Glutamatergic neuron (in vitro differentiated cells): Measurements from ENCODE around the gene KDM1A. TPM values are rescaled to one million over a fixed set of nuclear protein-coding genes. Genes with fewer than 3 reads are reported as not detected.
A peak's percentile ranks its signal among the peaks of the same experiment; 100 is the strongest.

ENCODE experiments used
- DNase-seq: peaks from one replicate; pipeline ENCODE4 v3.0.0; 2022
- H3K27ac Mint-ChIP-seq: one replicate; pipeline ENCODE4 v1.8.0; 2020; ENCODE audit warnings: mild to moderate bottlenecking, mixed read lengths, inconsistent platforms; ENCODE audit not compliant: unreplicated experiment
- H3K27me3 Mint-ChIP-seq: one replicate; pipeline ENCODE4 v1.8.0; 2020; ENCODE audit warnings: mild to moderate bottlenecking, moderate library complexity, mixed read lengths, inconsistent platforms; ENCODE audit not compliant: unreplicated experiment
- H3K36me3 Mint-ChIP-seq: one replicate; pipeline ENCODE4 v1.8.0; 2020; ENCODE audit warnings: mild to moderate bottlenecking, mixed read lengths, inconsistent platforms; ENCODE audit not compliant: unreplicated experiment
- H3K4me1 Mint-ChIP-seq: one replicate; pipeline ENCODE4 v1.8.0; 2020; ENCODE audit warnings: mild to moderate bottlenecking, low read depth, mixed read lengths, inconsistent platforms; ENCODE audit not compliant: unreplicated experiment
- H3K4me3 Mint-ChIP-seq: one replicate; pipeline ENCODE4 v1.8.0; 2020; ENCODE audit warnings: mild to moderate bottlenecking, mixed read lengths, inconsistent platforms; ENCODE audit not compliant: unreplicated experiment
- H3K9me3 Mint-ChIP-seq: one replicate; pipeline ENCODE4 v1.8.0; 2020; ENCODE audit warnings: mild to moderate bottlenecking, moderate library complexity, mixed read lengths, inconsistent platforms; ENCODE audit not compliant: unreplicated experiment
- CTCF ChIP-seq: fragments of 200-600 bp; sonication (generic); IDR thresholded peaks from one replicate; pipeline ENCODE4 v1.5.0; 2021; ENCODE audit not compliant: partially characterized antibody, unreplicated experiment
- total RNA-seq: library from RNA; stranded (reverse); fragmentation: NEBNext Ultra II Directional; extraction: Animal tissue kit (Norgen Biotek cat#: 25700); gene quantifications from one replicate; pipeline ENCODE4 v1.2.1, GENCODE V29; 2021; ENCODE audit not compliant: unreplicated experiment

KDM1A gene
- total RNA-seq, 1 donor from 2014 or later: 301 TPM

- no peak for TF ChIP-seq CTCF
- Mint-ChIP-seq H3K9me3 (no peaks in the 10 kb centered on the region), H3K27me3 (no peaks in the 10 kb centered on the region), H3K4me3 (no peak overlapping the region), H3K27ac (no peak overlapping the region), H3K36me3 (no peaks in the 10 kb centered on the region), H3K4me1 (peaks cover 26% of the 10 kb centered on the region)
- no peak for DNase-seq
Measured at GRCh38 chr1:23037081-23037740, 17.9 kb downstream of the KDM1A start.

GRCh38 chr1:23039308-23039826 is 20.1 kb downstream of the KDM1A start:
- Mint-ChIP-seq H3K27me3 (no peaks in the 10 kb centered on the region), H3K36me3 (no peaks in the 10 kb centered on the region), H3K4me3 (peak overlapping the region; percentile 39), H3K27ac (peak overlapping the region; percentile 63), H3K4me1 (peaks cover 25% of the 10 kb centered on the region), H3K9me3 (no peaks in the 10 kb centered on the region)
- DNase-seq: no peak
- TF ChIP-seq CTCF: no peak

GRCh38 chr1:23040509-23040908 is 21.2 kb downstream of the KDM1A start:
- H3K27ac Mint-ChIP-seq: no peak overlapping the region
- H3K9me3 Mint-ChIP-seq: no peaks in the 10 kb centered on the region
- no peaks in the 10 kb centered on the region for H3K36me3 Mint-ChIP-seq
- DNase-seq: no peak
- peak overlapping the region; percentile 6 for H3K4me3 Mint-ChIP-seq
- TF ChIP-seq CTCF: no peak
- no peaks in the 10 kb centered on the region for H3K27me3 Mint-ChIP-seq
- peaks cover 23% of the 10 kb centered on the region for H3K4me1 Mint-ChIP-seq

- no peaks in the 10 kb centered on the region for H3K9me3 Mint-ChIP-seq
- no peaks in the 10 kb centered on the region for H3K27me3 Mint-ChIP-seq
- H3K36me3 Mint-ChIP-seq: no peaks in the 10 kb centered on the region
- TF ChIP-seq CTCF: no peak
- H3K27ac Mint-ChIP-seq: no peak overlapping the region
- peaks cover 14% of the 10 kb centered on the region for H3K4me1 Mint-ChIP-seq
- H3K4me3 Mint-ChIP-seq: no peak overlapping the region
- no peak for DNase-seq
Measured at GRCh38 chr1:23044035-23044434, 24.8 kb downstream of the KDM1A start.

DNA sequence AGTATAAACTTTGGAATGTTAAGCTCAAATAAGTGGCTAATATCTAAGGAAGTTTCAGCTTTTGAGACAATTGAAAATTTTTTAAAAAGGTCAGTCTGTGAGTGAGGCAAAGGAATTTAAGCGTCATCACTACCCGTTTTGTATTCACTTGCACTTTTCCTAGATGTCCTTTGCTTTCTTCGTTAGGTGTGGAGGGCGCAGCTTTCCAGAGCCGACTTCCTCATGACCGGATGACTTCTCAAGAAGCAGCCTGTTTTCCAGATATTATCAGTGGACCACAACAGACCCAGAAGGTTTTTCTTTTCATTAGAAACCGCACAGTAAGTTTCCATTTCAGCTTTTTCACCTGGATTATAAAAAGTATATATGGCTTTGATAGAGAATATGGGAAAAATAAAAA is 30.9 kb downstream of the KDM1A start:
- no peak overlapping the region for H3K4me3 Mint-ChIP-seq
- peaks cover 8% of the 10 kb centered on the region for H3K4me1 Mint-ChIP-seq
- DNase-seq: no peak
- no peaks in the 10 kb centered on the region for H3K27me3 Mint-ChIP-seq
- H3K36me3 Mint-ChIP-seq: no peaks in the 10 kb centered on the region
- peaks cover 2% of the 10 kb centered on the region for H3K9me3 Mint-ChIP-seq
- H3K27ac Mint-ChIP-seq: no peak overlapping the region
- no peak for TF ChIP-seq CTCF
